ENCODE measurements around the gene CLCF1. TPM values are rescaled to one million over a fixed set of nuclear protein-coding genes. Genes with fewer than 3 reads are reported as not detected.
"Not testable (repeated sequence)": the region's sequence is repeated elsewhere in the genome, so short reads cannot be mapped to it uniquely, and the experiment has no call there.

The CLCF1 gene
- total RNA-seq, 1 donor from 2014 or later = 5.3 TPM

DNA sequence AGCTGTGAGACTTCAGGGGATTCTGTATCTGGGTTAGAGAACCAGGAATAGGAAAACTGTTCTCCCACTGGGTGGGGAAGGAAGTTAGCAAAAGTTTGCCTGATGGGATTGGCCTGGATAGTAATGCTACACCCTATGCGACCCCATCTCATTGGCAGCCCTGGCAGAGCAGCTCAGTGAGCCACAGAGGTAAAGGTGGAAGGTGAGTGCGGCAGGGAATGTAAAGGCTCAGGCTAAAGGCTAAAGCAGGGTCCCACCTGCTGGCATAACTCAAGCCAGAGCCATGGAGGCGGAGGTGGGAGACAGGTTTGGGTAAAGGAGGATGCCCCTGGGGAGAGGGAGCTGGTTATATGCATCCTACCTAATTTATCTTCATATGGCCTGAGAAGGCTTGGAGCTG lies 51.3 kb downstream of the CLCF1 start:
- DNase-seq = no peak

DNA sequence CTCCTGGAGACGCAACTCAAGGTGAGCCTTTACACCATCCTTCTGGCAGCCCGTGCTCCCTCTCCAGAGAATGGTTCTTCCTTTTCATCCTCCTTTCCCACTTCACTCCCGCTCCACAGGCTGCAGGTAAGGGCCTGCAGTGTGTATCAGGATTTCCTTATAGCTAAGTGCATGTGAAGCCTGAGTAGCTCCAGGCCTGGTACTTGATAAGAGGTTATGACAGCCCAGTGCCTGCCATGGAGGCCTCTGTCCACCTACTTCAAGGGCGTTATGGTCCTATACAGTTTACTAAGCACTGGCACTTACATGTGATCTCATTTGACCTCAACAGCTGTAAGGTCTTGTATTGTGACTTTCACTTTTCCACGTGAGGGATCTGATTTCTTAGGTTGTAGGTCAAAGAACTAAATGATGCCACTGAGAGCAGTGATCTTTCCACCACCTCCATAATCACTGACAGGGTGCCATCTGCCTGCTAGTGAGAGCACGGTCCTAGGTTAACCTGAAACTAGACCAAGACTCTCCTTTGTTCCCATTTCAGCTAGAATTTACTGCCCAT lies 52.0 kb downstream of the CLCF1 start:
- no peak for DNase-seq

DNA sequence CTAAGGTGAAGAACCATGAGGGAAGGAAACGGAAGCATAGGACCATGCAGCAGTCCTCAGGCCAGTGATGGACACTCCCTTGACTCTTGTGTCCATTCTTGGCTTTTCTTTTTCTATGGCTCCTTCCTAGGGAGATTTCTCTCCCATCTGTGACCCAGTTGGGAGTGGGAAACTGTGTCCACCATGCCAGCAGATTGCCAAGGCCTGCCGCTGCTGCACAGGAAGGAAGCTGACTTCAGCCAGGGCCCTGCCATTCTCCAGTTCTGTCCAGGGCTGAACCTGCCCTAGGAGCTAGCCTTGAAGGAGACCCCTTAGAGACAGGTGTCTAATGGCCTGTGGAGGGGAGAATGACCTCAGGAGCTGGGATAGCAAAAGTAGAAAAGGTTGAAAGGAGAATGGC lies 52.7 kb downstream of the CLCF1 start:
- DNase-seq = no peak

DNA sequence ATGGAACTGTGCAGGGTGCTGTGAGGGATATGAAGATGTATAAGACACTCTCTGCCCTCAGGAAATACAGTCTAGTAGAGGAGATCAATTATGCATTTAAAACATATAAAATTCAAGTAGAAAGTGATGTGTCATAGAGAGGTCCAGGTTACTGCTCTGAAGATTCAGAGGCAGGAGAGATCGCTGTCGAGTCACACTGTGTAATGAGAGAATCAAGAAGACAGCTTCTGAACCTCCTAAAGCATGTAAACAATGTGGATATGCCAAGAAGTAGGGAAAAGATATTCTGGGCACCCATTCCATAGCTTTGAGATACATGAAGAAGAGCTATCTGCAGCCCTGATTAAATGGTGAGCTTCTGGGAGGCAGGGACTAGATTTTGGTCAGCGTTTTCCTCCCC lies 53.4 kb downstream of the CLCF1 start:
- no peak for DNase-seq

DNA sequence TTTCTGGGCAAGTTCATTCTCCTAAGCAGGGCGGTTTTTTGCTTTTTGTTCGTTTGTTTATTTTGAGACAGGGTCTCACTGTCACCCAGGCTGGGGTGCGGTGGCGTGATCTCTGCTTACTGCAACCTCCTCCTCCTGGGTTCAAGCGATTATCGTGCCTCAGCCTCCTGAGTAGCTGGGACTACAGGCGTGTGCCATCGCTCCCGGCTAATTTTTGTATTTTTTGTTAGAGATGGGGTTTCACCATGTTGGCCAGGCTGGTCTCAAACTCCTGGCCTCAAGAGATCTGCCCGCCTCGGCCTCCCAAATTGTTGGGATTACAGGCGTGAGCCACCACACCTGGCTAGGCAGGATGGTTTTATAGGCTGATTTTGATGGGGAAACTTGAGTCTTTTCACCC lies 54.5 kb downstream of the CLCF1 start:
- not testable (repeated sequence) for DNase-seq

DNA sequence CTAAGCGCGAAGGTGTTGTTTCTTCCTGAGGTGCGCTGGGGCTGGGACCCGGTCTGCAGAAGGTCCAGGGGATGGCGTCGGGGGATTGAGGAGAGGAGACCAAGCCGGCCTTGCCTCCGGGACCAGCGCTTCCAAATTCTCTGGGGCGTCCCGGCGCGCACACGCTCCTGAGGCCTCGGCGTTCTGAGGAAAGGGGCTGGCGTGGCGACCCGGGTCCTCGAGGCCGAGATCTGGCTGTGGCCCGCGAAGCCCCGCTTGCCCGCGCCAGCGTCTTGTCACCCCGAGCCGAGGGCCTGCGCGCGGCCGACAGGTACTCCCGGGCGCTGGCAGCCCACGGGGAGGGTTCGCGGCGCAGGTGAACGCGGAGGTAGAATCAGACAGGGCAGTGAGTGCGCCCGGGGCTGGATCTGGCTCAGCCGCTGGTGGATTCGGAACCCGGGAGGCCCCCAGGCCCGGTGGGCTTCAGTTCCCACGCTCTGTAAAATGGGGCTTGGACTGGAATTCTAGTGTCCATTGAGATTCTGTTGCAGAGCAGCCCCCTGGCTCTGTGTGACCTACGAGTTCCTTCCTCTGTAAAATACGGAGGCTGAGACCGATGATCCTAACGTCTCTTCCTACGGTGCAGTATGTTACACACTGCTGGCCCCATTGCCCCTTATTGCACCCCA lies 55.4 kb downstream of the CLCF1 start:
- no peak for DNase-seq

DNA sequence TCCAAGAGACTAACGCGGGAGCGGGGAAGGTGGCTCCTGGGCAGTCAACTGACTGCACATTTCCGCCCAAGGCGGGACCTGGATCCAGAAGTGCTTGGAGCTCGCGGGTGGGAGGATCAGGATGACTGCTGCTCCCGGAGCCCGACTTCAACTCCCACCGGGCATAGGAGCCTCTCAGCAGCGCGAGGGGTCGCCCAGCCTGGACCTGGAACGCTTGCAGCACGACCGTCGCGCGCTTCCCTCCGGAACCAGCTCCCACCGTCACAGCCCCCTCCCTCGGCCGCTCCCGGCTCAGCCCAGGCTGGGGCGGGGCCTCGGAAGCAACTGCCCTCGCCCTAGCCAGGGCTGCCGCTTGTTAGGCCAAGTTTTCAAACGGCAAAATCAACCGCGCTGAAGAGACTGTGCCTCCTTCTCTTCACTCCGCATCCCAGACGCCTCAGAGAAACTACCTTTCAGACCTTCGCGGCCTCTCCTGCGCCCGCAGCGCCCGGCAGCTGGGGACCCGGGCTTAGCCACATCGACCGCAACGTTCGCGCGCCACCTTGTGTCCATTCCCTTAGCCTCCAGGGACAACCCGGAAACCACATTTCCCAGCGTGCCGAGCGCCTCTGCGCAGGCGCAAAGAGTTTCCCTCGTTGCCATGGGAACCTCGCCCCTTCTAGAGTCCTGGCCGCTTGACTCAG lies 56.1 kb downstream of the CLCF1 start:
- peak; percentile 99 for DNase-seq

DNA sequence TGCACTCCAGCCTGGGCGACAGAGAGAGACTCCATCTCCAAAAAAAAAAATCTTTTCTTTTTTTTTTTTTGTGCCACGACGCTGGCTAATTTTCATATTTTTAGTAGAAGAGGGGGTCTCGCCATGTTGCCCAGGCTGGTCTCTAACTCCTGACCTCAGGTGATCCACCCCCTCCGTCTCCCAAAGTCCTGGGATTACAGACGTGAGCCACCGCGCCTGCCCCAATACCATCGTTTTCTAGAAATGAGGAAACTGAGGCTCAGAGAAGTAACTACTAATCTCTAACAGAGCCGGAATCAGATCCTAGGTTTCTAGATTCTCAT lies 56.6 kb downstream of the CLCF1 start:
- no peak for DNase-seq

DNA sequence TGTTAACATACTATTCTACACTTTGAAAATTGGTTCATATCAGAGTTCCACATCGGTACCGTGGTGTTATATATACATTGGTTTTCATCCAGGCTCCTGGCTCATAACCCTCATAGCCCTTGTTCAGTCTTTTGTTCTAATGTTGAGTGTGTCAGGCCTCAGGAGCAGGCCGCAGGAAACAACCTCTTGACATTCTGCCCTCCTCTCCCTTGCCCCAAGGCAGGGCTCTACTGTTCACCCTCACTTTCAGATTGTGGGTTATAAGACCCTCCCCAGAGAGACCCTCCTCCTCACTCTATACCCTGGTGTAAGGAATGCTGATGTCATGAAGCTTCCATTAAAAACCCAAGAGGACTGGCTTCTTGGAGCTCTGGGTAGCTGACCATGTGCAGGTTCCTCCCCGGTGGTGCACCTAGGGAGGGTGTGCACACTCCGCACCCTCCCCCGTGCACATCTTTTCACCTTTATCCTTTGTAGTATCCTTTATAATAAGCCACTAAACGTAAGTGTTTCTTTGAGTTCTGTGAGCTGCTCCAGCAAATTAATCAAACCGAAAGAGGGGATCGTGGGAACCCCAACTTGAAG lies 58.0 kb downstream of the CLCF1 start:
- no peak for DNase-seq

DNA sequence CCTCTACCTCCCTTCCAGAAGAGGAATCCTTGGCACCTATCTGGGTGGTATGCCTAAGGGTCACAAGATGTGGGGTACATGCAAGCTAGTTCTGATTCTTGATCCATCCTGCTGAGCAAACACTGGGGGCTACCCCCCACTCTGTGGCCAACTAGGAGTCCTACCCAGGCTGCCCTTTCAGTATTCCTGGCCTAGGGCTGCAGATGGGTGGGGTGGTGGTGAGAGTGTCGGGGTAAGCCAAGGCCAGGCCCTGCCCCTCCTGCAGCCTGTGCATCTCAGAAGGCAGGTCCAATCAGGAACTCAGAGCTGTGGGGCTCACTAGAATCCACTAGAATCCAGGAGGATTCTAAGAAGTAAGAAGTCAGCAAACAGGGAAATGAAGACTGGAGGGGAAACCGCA lies 59.2 kb downstream of the CLCF1 start:
- no peak for DNase-seq

Small RNAs within 50 kb of the gene (small RNA-seq; reads per million reads assigned to genes)
- gene RN7SKP239 (ENCODE audit: low replicate concordance) (not detected), gene RNU6-1238P (ENCODE audit: low replicate concordance) (not detected)

Other genes starting within 250 kb of the CLCF1 start
- gene GRK2, start 107.1 kb downstream of the CLCF1 start, total RNA-seq = 47.8 TPM
- gene ANKRD13D, start 84.3 kb downstream of the CLCF1 start, total RNA-seq = 36.9 TPM
- gene SSH3, start 70.1 kb downstream of the CLCF1 start, total RNA-seq = 35.6 TPM
- gene POLD4, start 20.1 kb downstream of the CLCF1 start, total RNA-seq = 20.1 TPM
- 13.3 TPM for gene RAD9A, start 18.4 kb upstream of the CLCF1 start, total RNA-seq
- 121 TPM for gene PPP1CA, start 28.3 kb upstream of the CLCF1 start, total RNA-seq
- gene TBC1D10C, start 30.5 kb upstream of the CLCF1 start, total RNA-seq = 1.0 TPM
- 39.0 TPM for gene CARNS1, start 42.1 kb upstream of the CLCF1 start, total RNA-seq
- gene RPS6KB2, start 54.9 kb upstream of the CLCF1 start, total RNA-seq = 65.2 TPM
- 1.2 TPM for gene PTPRCAP, start 64.1 kb upstream of the CLCF1 start, total RNA-seq
- 45.0 TPM for gene CORO1B, start 69.9 kb upstream of the CLCF1 start, total RNA-seq
- not detected for gene GPR152, start 79.1 kb upstream of the CLCF1 start, total RNA-seq
- 1.1 TPM for gene CABP4, start 81.8 kb upstream of the CLCF1 start, total RNA-seq
- gene TMEM134, start 95.7 kb upstream of the CLCF1 start, total RNA-seq = 83.5 TPM
- 42.2 TPM for gene AIP, start 109.4 kb upstream of the CLCF1 start, total RNA-seq
- gene PITPNM1, start 131.8 kb upstream of the CLCF1 start, total RNA-seq = 17.1 TPM
- gene CDK2AP2, start 134.6 kb upstream of the CLCF1 start, total RNA-seq = 10.3 TPM
- not detected for gene CABP2, start 149.8 kb upstream of the CLCF1 start, total RNA-seq
- gene GSTP1, start 210.2 kb upstream of the CLCF1 start, total RNA-seq = 431 TPM
- gene NDUFV1, start 233.3 kb upstream of the CLCF1 start, total RNA-seq = 273 TPM

Data from tongue (tissue), 3 donors.